Measurements from ENCODE around the gene UBE2N. TPM values are rescaled to one million over a fixed set of nuclear protein-coding genes. Genes with fewer than 3 reads are reported as not detected.
A peak's percentile ranks its signal among the peaks of the same experiment; 100 is the strongest.

Gene UBE2N
- total RNA-seq, 1 donor from 2014 or later = 129 TPM

GRCh38 chr12:93465841-93466240 lies 24.1 kb upstream of the UBE2N start:
- no peaks in the 10 kb centered on the region for H3K27me3 Mint-ChIP-seq
- peaks cover 6% of the 10 kb centered on the region for H3K36me3 Mint-ChIP-seq (ENCODE audit: insufficient read depth)
- no peak for TF ChIP-seq CTCF (IDR thresholded peaks at IDR 0.05; ENCODE audit: unreplicated experiment)
- no peak for DNase-seq (ENCODE audit: low spot score, unreplicated experiment)
- H3K27ac Mint-ChIP-seq = no peak overlapping the region
- H3K4me1 Mint-ChIP-seq (ENCODE audit: low read depth) = peaks cover 27% of the 10 kb centered on the region
- no peaks in the 10 kb centered on the region for H3K9me3 Mint-ChIP-seq (ENCODE audit: low read depth)
- peak overlapping the region; percentile 52 for H3K4me3 Mint-ChIP-seq (ENCODE audit: low read depth)

- Mint-ChIP-seq H3K9me3 (ENCODE audit: low read depth) (no peaks in the 10 kb centered on the region), H3K27ac (no peak overlapping the region), H3K36me3 (ENCODE audit: insufficient read depth) (no peaks in the 10 kb centered on the region), H3K27me3 (no peaks in the 10 kb centered on the region), H3K4me3 (ENCODE audit: low read depth) (no peak overlapping the region), H3K4me1 (ENCODE audit: low read depth) (peaks cover 2% of the 10 kb centered on the region)
- TF ChIP-seq CTCF (IDR thresholded peaks at IDR 0.05; ENCODE audit: unreplicated experiment) = no peak
- no peak for DNase-seq (ENCODE audit: low spot score, unreplicated experiment)
These were observed 19.8 kb upstream of the UBE2N start for GRCh38 chr12:93461503-93461902.

GRCh38 chr12:93460902-93461301 lies 19.2 kb upstream of the UBE2N start:
- H3K36me3 Mint-ChIP-seq (ENCODE audit: insufficient read depth) = no peaks in the 10 kb centered on the region
- H3K4me3 Mint-ChIP-seq (ENCODE audit: low read depth) = no peak overlapping the region
- H3K27me3 Mint-ChIP-seq = no peaks in the 10 kb centered on the region
- H3K4me1 Mint-ChIP-seq (ENCODE audit: low read depth) = peaks cover 2% of the 10 kb centered on the region
- H3K27ac Mint-ChIP-seq = no peak overlapping the region
- no peak for TF ChIP-seq CTCF (IDR thresholded peaks at IDR 0.05; ENCODE audit: unreplicated experiment)
- no peaks in the 10 kb centered on the region for H3K9me3 Mint-ChIP-seq (ENCODE audit: low read depth)
- DNase-seq (ENCODE audit: low spot score, unreplicated experiment) = no peak

- Mint-ChIP-seq H3K27ac (no peak overlapping the region), H3K9me3 (ENCODE audit: low read depth) (no peaks in the 10 kb centered on the region), H3K36me3 (ENCODE audit: insufficient read depth) (no peaks in the 10 kb centered on the region), H3K27me3 (no peaks in the 10 kb centered on the region), H3K4me1 (ENCODE audit: low read depth) (peaks cover 2% of the 10 kb centered on the region), H3K4me3 (ENCODE audit: low read depth) (no peak overlapping the region)
- no peak for TF ChIP-seq CTCF (IDR thresholded peaks at IDR 0.05; ENCODE audit: unreplicated experiment)
- DNase-seq (ENCODE audit: low spot score, unreplicated experiment) = no peak
These were observed 18.3 kb upstream of the UBE2N start for GRCh38 chr12:93460003-93460402.

GRCh38 chr12:93459097-93459496 lies 17.4 kb upstream of the UBE2N start:
- Mint-ChIP-seq H3K9me3 (ENCODE audit: low read depth) (no peaks in the 10 kb centered on the region), H3K27me3 (no peaks in the 10 kb centered on the region), H3K36me3 (ENCODE audit: insufficient read depth) (no peaks in the 10 kb centered on the region), H3K4me1 (ENCODE audit: low read depth) (peaks cover 2% of the 10 kb centered on the region), H3K4me3 (ENCODE audit: low read depth) (no peak overlapping the region), H3K27ac (no peak overlapping the region)
- DNase-seq (ENCODE audit: low spot score, unreplicated experiment) = no peak
- TF ChIP-seq CTCF (IDR thresholded peaks at IDR 0.05; ENCODE audit: unreplicated experiment) = no peak
